H9 (cell line): Measurements from ENCODE around the gene VGLL1. TPM values are rescaled to one million over a fixed set of nuclear protein-coding genes. Genes with fewer than 3 reads are reported as not detected.

Experiments used
- DNase-seq: peaks from one replicate; pipeline ENCODE4 v3.0.0-alpha.2; 2017
- H2AFZ ChIP-seq: one replicate; pipeline ENCODE4 v1.6.1; 2013; ENCODE audit warnings: mild to moderate bottlenecking, low read length, control low read depth, moderate library complexity
- H2AK5ac ChIP-seq: 2 replicates; pipeline ENCODE4 v1.6.1; 2013; ENCODE audit warnings: low read length, control low read depth, mixed read lengths; ENCODE audit not compliant: insufficient read length
- H2BK120ac ChIP-seq: one replicate; pipeline ENCODE4 v1.6.1; 2013; ENCODE audit warnings: low read depth, mild to moderate bottlenecking, low read length, control low read depth, inconsistent platforms; ENCODE audit not compliant: poor library complexity, severe bottlenecking
- H2BK12ac ChIP-seq: 2 replicates; pipeline ENCODE4 v1.6.1; 2013; ENCODE audit warnings: low read length, control low read depth, mixed read lengths, low read depth; ENCODE audit not compliant: insufficient read length
- H2BK15ac ChIP-seq: 2 replicates; pipeline ENCODE4 v1.6.1; 2013; ENCODE audit warnings: low read depth, low read length, control low read depth
- H2BK20ac ChIP-seq: one replicate; pipeline ENCODE4 v1.6.1; 2013; ENCODE audit warnings: low read depth, mild to moderate bottlenecking, low read length, control low read depth, inconsistent platforms; ENCODE audit not compliant: poor library complexity, severe bottlenecking
- H2BK5ac ChIP-seq: 2 replicates; pipeline ENCODE4 v1.6.1; 2013; ENCODE audit warnings: low read length, control low read depth, mixed read lengths; ENCODE audit not compliant: insufficient read length
- H3K14ac ChIP-seq: 2 replicates; pipeline ENCODE4 v1.6.1; 2013; ENCODE audit warnings: low read length, control low read depth; ENCODE audit not compliant: insufficient read depth
- H3K18ac ChIP-seq: 2 replicates; pipeline ENCODE4 v1.6.1; 2013; ENCODE audit warnings: low read depth, mild to moderate bottlenecking, mixed read lengths, low read length, control low read depth; ENCODE audit not compliant: insufficient read length
- H3K23ac ChIP-seq: 2 replicates; pipeline ENCODE4 v1.6.1; 2013; ENCODE audit warnings: low read length, control low read depth, mixed read lengths, low read depth; ENCODE audit not compliant: insufficient read length
- H3K23me2 ChIP-seq: 2 replicates; pipeline ENCODE4 v1.6.1; 2013; ENCODE audit warnings: low read depth, mild to moderate bottlenecking, mixed read lengths, low read length, control low read depth; ENCODE audit not compliant: insufficient read length, poor library complexity, severe bottlenecking
- H3K27ac ChIP-seq: 2 replicates; pipeline ENCODE4 v1.5.1; 2013; ENCODE audit warnings: low read length, control low read depth, mixed read lengths, low read depth; ENCODE audit not compliant: insufficient read length
- H3K27me3 ChIP-seq: 2 replicates; pipeline ENCODE4 v1.6.1; 2013; ENCODE audit warnings: low read length, control low read depth, inconsistent platforms; ENCODE audit not compliant: insufficient read depth
- H3K4ac ChIP-seq: 2 replicates; pipeline ENCODE4 v1.6.1; 2013; ENCODE audit warnings: low read depth, mild to moderate bottlenecking, control low read depth, inconsistent platforms, low read length, moderate library complexity
- H3K4me1 ChIP-seq: 2 replicates; pipeline ENCODE4 v1.6.1; 2013; ENCODE audit warnings: low read length, control low read depth, inconsistent platforms; ENCODE audit not compliant: insufficient read depth
- H3K4me2 ChIP-seq: 2 replicates; pipeline ENCODE4 v1.6.1; 2013; ENCODE audit warnings: low read length, control low read depth, mixed read lengths; ENCODE audit not compliant: insufficient read length, insufficient read depth
- H3K56ac ChIP-seq: 2 replicates; pipeline ENCODE4 v1.6.1; 2013; ENCODE audit warnings: low read depth, mild to moderate bottlenecking, mixed read lengths, low read length, control low read depth; ENCODE audit not compliant: insufficient read length
- H3K79me1 ChIP-seq: 2 replicates; pipeline ENCODE4 v1.6.1; 2013; ENCODE audit warnings: low read depth, mild to moderate bottlenecking, moderate library complexity, low read length, control low read depth, inconsistent platforms; ENCODE audit not compliant: insufficient read depth, poor library complexity, severe bottlenecking
- H3K79me2 ChIP-seq: 2 replicates; pipeline ENCODE4 v1.6.1; 2013; ENCODE audit warnings: low read length, control low read depth, inconsistent platforms; ENCODE audit not compliant: insufficient read depth
- H3K9ac ChIP-seq: 2 replicates; pipeline ENCODE4 v1.6.1; 2013; ENCODE audit warnings: low read length, control low read depth, mixed read lengths; ENCODE audit not compliant: insufficient read length; ENCODE audit errors: extremely low read depth
- H3K9me3 ChIP-seq: one replicate; pipeline ENCODE4 v1.6.1; 2013; ENCODE audit warnings: low read depth, low read length, inconsistent platforms; ENCODE audit not compliant: control insufficient read depth
- H3T11ph ChIP-seq: one replicate; pipeline ENCODE4 v1.6.1; 2013; ENCODE audit warnings: mild to moderate bottlenecking, low read length, control low read depth, inconsistent platforms
- H4K20me1 ChIP-seq: one replicate; pipeline ENCODE4 v1.6.1; 2013; ENCODE audit not compliant: control insufficient read depth, insufficient read length, insufficient read depth
- H4K5ac ChIP-seq: 2 replicates; pipeline ENCODE4 v1.6.1; 2013; ENCODE audit warnings: low read depth, mild to moderate bottlenecking, mixed read lengths, low read length, control low read depth; ENCODE audit not compliant: insufficient read length
- H4K8ac ChIP-seq: replicated peaks from 2 replicates; pipeline ENCODE4 v1.6.1; 2013; ENCODE audit warnings: low read length, control low read depth, mixed read lengths, low read depth; ENCODE audit not compliant: insufficient read length
- H4K91ac ChIP-seq: 2 replicates; pipeline ENCODE4 v1.6.1; 2013; ENCODE audit warnings: low read depth, mild to moderate bottlenecking, moderate library complexity, mixed read lengths, low read length, control low read depth; ENCODE audit not compliant: insufficient read length
- H3K27ac Mint-ChIP-seq, 3 experiments: 2 replicates in 2 of 3; 3 replicates in 1 of 3; pipeline ENCODE4 v1.8.0; 2020 to 2021; ENCODE audit warnings: mixed read lengths in 3 of 3, mild to moderate bottlenecking in 1 of 3, moderate library complexity in 1 of 3
- H3K27me3 Mint-ChIP-seq: 2 replicates; pipeline ENCODE4 v1.8.0; 2021; ENCODE audit warnings: low read depth, mild to moderate bottlenecking, moderate library complexity, mixed read lengths
- H3K36me3 Mint-ChIP-seq, 3 experiments: 2 replicates in 2 of 3; 3 replicates in 1 of 3; pipeline ENCODE4 v1.8.0; 2020 to 2021; ENCODE audit warnings: low read depth in 3 of 3, mixed read lengths in 3 of 3; ENCODE audit not compliant: insufficient read depth in 1 of 3
- H3K4me1 Mint-ChIP-seq, 2 experiments: 2 replicates each; pipeline ENCODE4 v1.8.0; 2020; ENCODE audit warnings: mixed read lengths in 2 of 2
- H3K4me3 Mint-ChIP-seq, 2 experiments: 2 replicates in 1 of 2; 3 replicates in 1 of 2; pipeline ENCODE4 v1.8.0; 2020 to 2021; ENCODE audit warnings: mild to moderate bottlenecking in 2 of 2, mixed read lengths in 2 of 2, moderate library complexity in 1 of 2
- H3K9me3 Mint-ChIP-seq, 2 experiments: 2 replicates in 1 of 2; 3 replicates in 1 of 2; pipeline ENCODE4 v1.8.0; 2020; ENCODE audit warnings: mild to moderate bottlenecking in 2 of 2, mixed read lengths in 2 of 2, moderate library complexity in 1 of 2
- CTCF ChIP-seq: fragments of 200-600 bp; sonication (generic); conservative IDR thresholded peaks from 3 replicates; pipeline ENCODE4 v1.8.0; 2021; ENCODE audit warnings: antibody characterized with exemption, mild to moderate bottlenecking
- WGBS: extraction: QIAGEN DNeasy Blood & Tissue Kit; methylation state at CpG from one replicate; pipeline ENCODE4 v1.1.7; 2013; ENCODE audit warnings: missing lambda C conversion rate, low lambda C conversion rate, mixed read lengths; ENCODE audit not compliant: insufficient read length; ENCODE audit errors: extremely low coverage; 5-methylcytosine and 5-hydroxymethylcytosine counted together
- total RNA-seq: library from RNA; stranded (reverse); gene quantifications from 2 replicates; pipeline ENCODE4 v1.2.1, GENCODE V29; 2021

Gene VGLL1
- total RNA-seq, 1 experiment from 2014 or later = not detected

GRCh38 chrX:136542281-136542680 is 10.3 kb downstream of the VGLL1 start:
- WGBS = no CpG with 5 or more reads among the region's 7 CpGs

More at GRCh38 chrX:136542281-136542680, 10.3 kb downstream of the VGLL1 start:
- Histone ChIP-seq H3K79me2 (no peaks in the 10 kb centered on the region), H3K9me3 (peaks cover 49% of the 10 kb centered on the region), H2AK5ac (no peak overlapping the region), H4K91ac (no peak overlapping the region), H3K56ac (no peak overlapping the region), H3K23me2 (no peaks in the 10 kb centered on the region), H3K4me2 (no peak overlapping the region), H4K8ac (no peak overlapping the region), H3K14ac (no peak overlapping the region), H2BK15ac (no peak overlapping the region), H3K4ac (no peak overlapping the region), H2AFZ (no peak overlapping the region), H3K27me3 (no peaks in the 10 kb centered on the region), H4K5ac (no peak overlapping the region), H4K20me1 (no peaks in the 10 kb centered on the region), H3K27ac (no peak overlapping the region), H3T11ph (no peak overlapping the region), H3K23ac (no peak overlapping the region), H2BK5ac (no peak overlapping the region), H2BK12ac (no peak overlapping the region), H3K9ac (no peak overlapping the region), H3K79me1 (no peaks in the 10 kb centered on the region), H3K18ac (no peak overlapping the region), H2BK20ac (no peak overlapping the region), H2BK120ac (no peak overlapping the region), H3K4me1 (no peaks in the 10 kb centered on the region)
- no peaks in the 10 kb centered on the region; a peak in 1 of 7 replicates for H3K36me3 Mint-ChIP-seq
- H3K4me3 Mint-ChIP-seq = no peak overlapping the region
- TF ChIP-seq CTCF = no peak
- peaks cover 2% of the 10 kb centered on the region; the same call in 1 of the 2 replicates for H3K27me3 Mint-ChIP-seq
- no peaks in the 10 kb centered on the region for H3K4me1 Mint-ChIP-seq
- peaks cover 58 to 71% of the 10 kb centered on the region in 2 experiments for H3K9me3 Mint-ChIP-seq
- no peak for DNase-seq
- no peak overlapping the region for H3K27ac Mint-ChIP-seq
